Measurements from ENCODE around the gene NT5C3B. TPM values are rescaled to one million over a fixed set of nuclear protein-coding genes. Genes with fewer than 3 reads are reported as not detected.

The NT5C3B gene
- total and polyA plus RNA-seq, 2 donors (not counting 3 experiments of a cell fraction or from before 2014, with no cell fraction given): 67.3 to 92.5 TPM

DNA sequence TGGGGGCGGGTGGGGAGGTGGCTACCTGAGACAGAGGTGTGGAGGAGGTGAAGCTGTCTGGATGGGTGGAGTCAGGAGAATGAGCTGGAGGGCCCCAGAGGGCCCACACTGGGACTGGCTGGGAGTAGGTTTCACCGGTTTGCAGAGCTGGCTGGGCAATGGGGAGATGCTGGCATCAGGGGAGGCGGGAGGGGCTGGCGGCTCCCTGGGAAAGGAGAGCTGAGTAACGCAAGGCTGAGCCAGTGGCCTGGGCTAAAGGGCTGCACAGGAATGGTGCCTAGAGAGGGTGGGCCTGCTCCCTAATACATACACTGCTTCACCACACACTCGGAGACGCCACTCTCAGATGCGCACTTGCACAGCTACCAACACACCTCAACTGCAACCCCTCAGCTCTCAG is 36.7 kb downstream of the NT5C3B start:
- H3K9me1 ChIP-seq (replicated peaks; ENCODE audit: control insufficient read depth, extremely low read depth, insufficient read depth, low read length): no peaks in the 10 kb centered on the region
- FAIRE-seq: no peak
- intact Hi-C loops (cut with micrococcal nuclease) (no loop called here), dilution Hi-C loops (cut with MboI; ENCODE audit: extremely low pct_ligation_motif_present, low sequenced_read_pairs) (no loop called here)
- no peak for DNase-seq (ENCODE audit: low read depth, low spot score)
- no TSS peak for BruUV-seq (replicated peaks)
- no peak overlapping the region for H3K27ac ChIP-seq (ENCODE audit: insufficient read depth, low read depth, low read length)
- H4K20me1 ChIP-seq (replicated peaks; ENCODE audit: control insufficient read depth, extremely low read depth, insufficient read depth, low read length): no peaks in the 10 kb centered on the region
- ChIA-PET CTCF (interaction anchor here (3.5 to 9.8 kb wide), 4 partner anchors 13 to 62 kb away, joined by 23 to 98 read pairs (median 58); partner anchors contain the start of gene JUP), POLR2A (interaction anchor here (0.6 to 2.0 kb wide), 2 partner anchors 8 to 13 kb away, joined by 8 to 9 read pairs; partner anchors contain the start of gene JUP)
- no peaks in the 10 kb centered on the region for H3K79me2 ChIP-seq (ENCODE audit: control insufficient read depth, insufficient read depth, low read length)
- H3K27me3 ChIP-seq (ENCODE audit: control insufficient read depth in 2 of 2, insufficient read depth in 2 of 2, low read length in 2 of 2): no peaks in the 10 kb centered on the region
- H2AFZ ChIP-seq (ENCODE audit: low read depth, low read length): no peak overlapping the region
- no peak overlapping the region for H3K4me3 ChIP-seq (replicated peaks in 1 of 3; ENCODE audit: insufficient read depth in 1 of 3, low read depth in 1 of 3, low read length in 3 of 3)
- H3K36me3 ChIP-seq (ENCODE audit: control insufficient read depth in 2 of 2, extremely low read depth in 1 of 2, insufficient read depth in 2 of 2, low read length in 2 of 2): no peaks in the 10 kb centered on the region
- no peak overlapping the region for H3K4me2 ChIP-seq (ENCODE audit: insufficient read depth, low read length)
- no peaks in the 10 kb centered on the region for H3K9me3 ChIP-seq (replicated peaks; ENCODE audit: control insufficient read depth, insufficient read depth, low read length)
- TF ChIP-seq POLR2AphosphoS5 (IDR thresholded peaks at IDR 0.05; ENCODE audit: insufficient read depth, low read depth, low read length): no peak
- no peak for TF ChIP-seq GATA2 (IDR thresholded peaks at IDR 0.05; ENCODE audit: insufficient read depth, insufficient read length, low read depth, low read length)
- TF ChIP-seq POLR2A (IDR thresholded peaks at IDR 0.05; ENCODE audit: low read depth, low read length): no peak
- no peak for TF ChIP-seq EZH2 (IDR thresholded peaks at IDR 0.05; ENCODE audit: borderline replicate concordance, low read depth, low read length, severe bottlenecking)
- TF ChIP-seq MYC (IDR thresholded peaks at IDR 0.05; ENCODE audit: low read depth, low read length): no peak
- TF ChIP-seq FOS (IDR thresholded peaks at IDR 0.05; ENCODE audit: borderline replicate concordance, insufficient read depth, low read length): no peak
- TF ChIP-seq JUN (IDR thresholded peaks at IDR 0.05; ENCODE audit: borderline replicate concordance, insufficient read depth, insufficient read length, low read depth): no peak
- TF ChIP-seq MAX (IDR thresholded peaks at IDR 0.05; ENCODE audit: insufficient read depth, insufficient read length): no peak
- H3K4me1 ChIP-seq (ENCODE audit: control insufficient read depth, extremely low read depth, insufficient read depth, low read length): peaks cover 8% of the 10 kb centered on the region
- no peak overlapping the region for H3K9ac ChIP-seq (replicated peaks; ENCODE audit: extremely low read depth, insufficient read depth, low read length)

DNA sequence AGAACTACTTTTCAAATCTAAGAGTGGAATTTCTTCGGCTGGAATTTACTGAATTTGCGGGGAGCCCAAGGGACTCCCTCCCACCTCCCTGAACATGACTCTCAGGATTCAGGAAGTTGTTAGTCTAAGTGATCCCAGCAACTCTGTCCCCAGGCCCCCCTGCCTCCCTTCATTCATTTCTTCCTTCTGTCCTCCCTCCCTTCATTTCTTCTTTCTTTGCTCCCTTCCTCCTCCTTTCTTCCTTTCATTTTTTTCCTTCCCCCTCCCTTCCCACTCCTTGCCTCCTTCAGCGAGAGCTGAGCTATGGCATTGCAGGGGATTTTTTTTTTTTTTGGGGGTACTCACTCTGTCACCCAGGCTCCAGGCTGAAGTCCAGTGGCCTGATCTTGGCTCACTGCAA is 38.7 kb downstream of the NT5C3B start:
- H4K20me1 ChIP-seq (replicated peaks; ENCODE audit: control insufficient read depth, extremely low read depth, insufficient read depth, low read length): no peaks in the 10 kb centered on the region
- ChIA-PET CTCF (interaction anchor here (0.8 to 9.8 kb wide), 4 partner anchors 8 to 24 kb away, joined by 5 to 98 read pairs (median 36); partner anchors contain the start of gene JUP), POLR2A (interaction anchor here (2.0 kb wide), 1 partner anchor 11 kb away, joined by 9 read pairs; the partner anchor contains the start of gene JUP)
- H3K36me3 ChIP-seq (ENCODE audit: control insufficient read depth in 2 of 2, extremely low read depth in 1 of 2, insufficient read depth in 2 of 2, low read length in 2 of 2): no peaks in the 10 kb centered on the region
- H3K9me3 ChIP-seq (replicated peaks; ENCODE audit: control insufficient read depth, insufficient read depth, low read length): no peaks in the 10 kb centered on the region
- dilution Hi-C loops (cut with MboI; ENCODE audit: extremely low pct_ligation_motif_present, low sequenced_read_pairs): no loop called here
- H3K27me3 ChIP-seq (ENCODE audit: control insufficient read depth in 2 of 2, insufficient read depth in 2 of 2, low read length in 2 of 2): no peaks in the 10 kb centered on the region
- DNase-seq (ENCODE audit: low read depth, low spot score) (no peak), FAIRE-seq (no peak)
- intact Hi-C loops (cut with micrococcal nuclease): no loop called here
- no TSS peak for BruUV-seq (replicated peaks)
- H3K27ac ChIP-seq (ENCODE audit: insufficient read depth, low read depth, low read length): no peak overlapping the region
- H3K4me1 ChIP-seq (ENCODE audit: control insufficient read depth, extremely low read depth, insufficient read depth, low read length): peaks cover 25% of the 10 kb centered on the region
- H3K4me3 ChIP-seq (replicated peaks in 1 of 3; ENCODE audit: insufficient read depth in 1 of 3, low read depth in 1 of 3, low read length in 3 of 3): no peak overlapping the region
- H3K9ac ChIP-seq (replicated peaks; ENCODE audit: extremely low read depth, insufficient read depth, low read length): no peak overlapping the region
- no peak overlapping the region for H2AFZ ChIP-seq (ENCODE audit: low read depth, low read length)
- H3K9me1 ChIP-seq (replicated peaks; ENCODE audit: control insufficient read depth, extremely low read depth, insufficient read depth, low read length): no peaks in the 10 kb centered on the region
- no peak for TF ChIP-seq EZH2 (IDR thresholded peaks at IDR 0.05; ENCODE audit: borderline replicate concordance, low read depth, low read length, severe bottlenecking)
- no peak for TF ChIP-seq JUN (IDR thresholded peaks at IDR 0.05; ENCODE audit: borderline replicate concordance, insufficient read depth, insufficient read length, low read depth)
- no peak for TF ChIP-seq MAX (IDR thresholded peaks at IDR 0.05; ENCODE audit: insufficient read depth, insufficient read length)
- no peak for TF ChIP-seq POLR2AphosphoS5 (IDR thresholded peaks at IDR 0.05; ENCODE audit: insufficient read depth, low read depth, low read length)
- TF ChIP-seq FOS (IDR thresholded peaks at IDR 0.05; ENCODE audit: borderline replicate concordance, insufficient read depth, low read length): no peak
- TF ChIP-seq CTCF (IDR thresholded peaks at IDR 0.05; ENCODE audit: extremely low read depth in 1 of 2, insufficient read depth in 1 of 2, low read depth in 1 of 2, low read length in 2 of 2): no peak
- TF ChIP-seq MYC (IDR thresholded peaks at IDR 0.05; ENCODE audit: low read depth, low read length): no peak
- TF ChIP-seq GATA2 (IDR thresholded peaks at IDR 0.05; ENCODE audit: insufficient read depth, insufficient read length, low read depth, low read length): no peak
- TF ChIP-seq POLR2A (IDR thresholded peaks at IDR 0.05; ENCODE audit: low read depth, low read length): no peak
- H3K79me2 ChIP-seq (ENCODE audit: control insufficient read depth, insufficient read depth, low read length): no peaks in the 10 kb centered on the region
- no peak overlapping the region for H3K4me2 ChIP-seq (ENCODE audit: insufficient read depth, low read length)

All from endothelial cell of umbilical vein (primary cell).